COLO668 (cell line): Measurements from ENCODE around the gene TRIM27.
"Not testable (repeated sequence)": the region's sequence is repeated elsewhere in the genome, so short reads cannot be mapped to it uniquely, and the experiment has no call there.

Source experiments
- DNase-seq: peaks from one replicate; lab custom pipeline; 2025; ENCODE audit not compliant: unreplicated experiment; lab: John Stamatoyannopoulos, UW

Gene TRIM27

DNA sequence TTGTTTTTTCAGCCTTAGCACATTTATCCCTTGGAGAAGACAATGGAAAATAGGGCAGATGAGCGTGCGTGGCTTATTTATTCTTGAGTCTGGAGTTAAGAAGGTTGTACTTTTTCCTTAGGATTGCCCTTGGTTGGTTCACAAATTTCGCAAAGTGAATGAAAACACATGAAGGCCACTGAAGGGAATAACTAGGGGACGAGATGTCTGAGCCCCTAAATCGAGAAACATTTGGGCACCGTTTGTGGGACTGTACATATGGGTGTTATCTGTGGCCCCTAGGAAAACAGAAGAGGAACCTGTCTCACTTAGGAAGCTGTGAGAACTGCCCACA lies 19.4 kb upstream of the TRIM27 start:
- DNase-seq = no peak

- DNase-seq = no peak
These were observed 18.1 kb upstream of the TRIM27 start for GRCh38 chr6:28941684-28942448.

DNA sequence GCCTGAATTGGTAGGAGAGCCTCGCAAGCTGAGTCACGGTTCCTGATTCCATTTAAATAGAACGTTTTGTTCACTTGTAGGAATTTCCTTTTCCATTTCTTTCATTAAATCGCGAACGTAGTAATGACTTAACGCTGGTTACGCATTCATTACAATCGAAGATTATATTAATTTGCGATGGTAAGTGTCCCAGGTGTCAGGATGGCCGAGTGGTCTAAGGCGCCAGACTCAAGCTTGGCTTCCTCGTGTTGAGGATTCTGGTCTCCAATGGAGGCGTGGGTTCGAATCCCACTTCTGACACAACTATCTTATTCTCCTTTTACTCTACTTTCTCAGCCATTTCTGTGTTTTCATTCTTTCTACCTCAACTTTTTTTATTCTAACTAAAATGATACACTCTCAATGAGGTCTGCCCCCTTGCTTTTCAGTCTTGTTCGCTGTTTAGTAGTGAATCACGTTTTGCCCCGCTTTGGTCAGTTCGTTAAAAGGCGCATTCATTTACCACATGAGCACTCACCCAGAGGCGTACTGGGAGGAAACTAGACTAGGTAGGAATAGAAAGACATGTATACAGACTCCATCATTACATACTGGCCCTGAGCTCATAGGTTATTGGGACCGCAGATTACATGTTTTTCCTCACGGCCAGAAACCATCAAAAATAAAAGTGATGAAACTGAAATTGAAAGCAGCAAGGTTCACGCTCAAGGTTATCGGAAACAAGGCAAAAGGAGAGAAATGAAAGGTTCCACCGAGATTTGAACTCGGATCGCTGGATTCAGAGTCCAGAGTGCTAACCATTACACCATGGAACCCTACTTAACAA lies 17.3 kb upstream of the TRIM27 start:
- DNase-seq = peak; percentile 58

DNA sequence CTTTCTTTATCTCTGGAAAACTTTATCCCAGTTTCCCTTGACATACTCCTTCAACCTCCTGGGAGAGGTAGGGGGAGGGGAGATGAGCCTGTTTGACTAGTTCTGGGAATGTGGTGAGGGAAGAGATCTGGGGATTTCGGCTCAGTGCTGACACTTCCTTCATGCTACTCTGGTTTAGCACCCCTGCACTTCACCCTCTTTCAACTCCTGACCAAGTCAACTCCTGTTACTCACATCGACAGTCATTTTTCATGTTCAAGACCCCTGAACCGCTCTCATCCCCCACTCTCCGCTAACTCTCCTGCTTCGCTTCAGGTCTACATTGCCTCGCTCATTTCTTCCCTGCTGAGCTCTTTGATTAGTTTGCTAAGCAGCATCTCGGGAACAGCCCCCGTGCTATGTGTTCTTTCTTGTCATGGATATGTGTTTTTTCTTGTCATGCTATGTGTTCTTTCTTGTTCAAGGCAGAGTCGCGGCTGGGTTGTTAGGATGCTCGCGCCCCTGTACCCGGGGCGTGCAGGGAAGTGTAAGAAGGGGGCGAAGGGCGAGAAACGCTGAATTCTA lies 16.6 kb upstream of the TRIM27 start:
- peak; percentile 37 for DNase-seq

DNA sequence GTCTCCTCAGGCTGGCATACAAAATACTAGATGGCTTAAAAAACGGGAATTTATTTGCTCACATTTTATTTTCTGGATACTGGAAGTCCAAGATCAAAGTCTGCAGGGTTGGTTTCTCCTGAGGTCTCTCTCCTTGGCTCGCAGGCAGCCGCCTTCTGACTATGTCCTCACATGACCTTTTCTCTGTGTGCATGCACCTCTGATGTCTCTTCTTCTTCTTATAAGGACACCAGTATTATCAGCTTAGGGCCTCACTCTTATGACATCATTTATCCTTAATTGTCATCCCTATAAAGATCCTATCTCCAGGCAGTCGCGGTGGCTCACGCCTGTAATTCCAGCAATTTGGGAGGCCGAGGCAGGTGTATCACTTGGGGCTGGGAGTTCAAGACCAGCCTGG lies 9.3 kb upstream of the TRIM27 start:
- no peak for DNase-seq

GRCh38 chr6:28929887-28930620 lies 6.3 kb upstream of the TRIM27 start:
- DNase-seq = no peak

GRCh38 chr6:28929339-28929738 lies 5.6 kb upstream of the TRIM27 start:
- not testable (repeated sequence) for DNase-seq

DNA sequence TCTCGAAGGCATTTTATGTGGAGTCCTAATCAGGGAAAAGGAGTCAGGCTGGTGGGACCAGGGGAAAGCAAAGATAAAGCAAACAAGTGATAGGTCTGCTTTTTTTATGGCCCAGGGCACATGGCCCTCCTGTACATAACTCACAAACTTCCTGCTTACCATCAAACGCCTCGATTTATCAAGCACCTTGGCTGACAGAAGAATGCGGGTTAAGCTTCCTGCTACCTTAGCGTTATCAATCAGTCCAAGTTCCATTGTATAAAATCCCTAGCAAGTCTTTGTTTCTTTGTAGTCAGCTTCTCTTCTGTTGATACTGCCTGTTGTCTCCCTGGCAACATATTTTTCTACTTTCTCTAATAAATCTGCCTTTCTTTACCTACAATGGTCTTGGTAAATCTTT lies 4.1 kb upstream of the TRIM27 start:
- DNase-seq = no peak

- no peak for DNase-seq
These were observed 916 bp downstream of the TRIM27 start for GRCh38 chr6:28922821-28923317.

DNA sequence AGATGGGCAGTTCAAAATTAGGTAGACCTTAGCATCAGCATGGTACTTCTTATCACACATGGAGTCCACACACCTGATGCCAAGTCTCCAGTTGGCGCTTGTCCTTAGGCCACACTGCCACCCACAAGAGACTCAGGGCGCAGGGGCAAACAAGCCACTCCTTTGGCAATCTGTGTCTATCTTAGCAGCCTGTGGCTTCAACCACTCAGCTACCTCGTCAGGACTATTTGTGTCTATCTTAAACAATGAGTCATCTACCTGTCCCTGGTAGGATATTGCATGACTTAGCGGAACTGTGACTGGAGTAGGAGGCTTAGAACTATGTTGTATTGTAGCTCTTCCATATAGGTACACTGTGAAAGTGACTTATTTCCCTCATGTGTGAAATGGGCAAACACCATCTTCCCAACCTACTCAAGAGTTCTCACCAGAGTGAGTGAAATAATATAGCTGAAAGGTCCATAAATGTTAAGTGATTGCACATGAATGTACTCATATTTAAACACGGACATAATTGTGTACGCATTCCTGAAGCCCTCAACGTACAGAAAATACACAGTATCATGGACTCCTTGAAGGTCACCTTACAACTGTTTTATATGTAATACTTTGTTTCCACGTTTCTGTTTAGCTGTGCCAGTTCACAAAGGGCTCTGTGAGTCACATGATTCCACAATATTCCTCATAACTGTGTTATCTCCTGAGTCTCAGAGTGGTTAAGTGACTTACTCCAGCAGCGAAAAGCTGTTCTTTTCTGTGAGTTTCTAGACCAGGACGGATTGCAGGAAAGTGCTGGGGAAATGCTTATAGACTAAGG lies 1.6 kb downstream of the TRIM27 start:
- DNase-seq = peak; percentile 15

DNA sequence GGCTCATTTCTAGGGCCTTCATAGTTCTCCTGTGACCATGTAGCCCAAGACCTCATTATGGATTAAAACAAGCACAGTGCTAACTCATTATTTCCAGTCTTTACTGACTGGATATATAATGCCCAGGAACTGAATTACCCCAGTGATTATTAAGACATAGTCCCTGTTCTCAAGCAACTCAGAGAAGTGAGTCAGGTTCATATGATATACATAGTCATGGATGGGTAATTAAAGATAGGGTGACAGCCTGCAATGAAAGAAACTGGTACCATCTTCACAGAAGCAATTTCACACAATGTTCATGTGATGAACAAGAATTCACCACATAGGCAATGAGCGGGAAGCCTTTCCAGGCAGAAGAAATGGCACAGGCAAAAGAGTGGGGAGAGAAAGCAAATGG lies 3.5 kb downstream of the TRIM27 start:
- DNase-seq = no peak

GRCh38 chr6:28914941-28915340 lies 8.8 kb downstream of the TRIM27 start:
- DNase-seq = no peak

- no peak for DNase-seq
These were observed 12.7 kb downstream of the TRIM27 start for GRCh38 chr6:28910901-28911690.

GRCh38 chr6:28907394-28907793 lies 16.4 kb downstream of the TRIM27 start:
- DNase-seq = no peak

GRCh38 chr6:28906669-28907068 lies 17.1 kb downstream of the TRIM27 start:
- no peak for DNase-seq

DNA sequence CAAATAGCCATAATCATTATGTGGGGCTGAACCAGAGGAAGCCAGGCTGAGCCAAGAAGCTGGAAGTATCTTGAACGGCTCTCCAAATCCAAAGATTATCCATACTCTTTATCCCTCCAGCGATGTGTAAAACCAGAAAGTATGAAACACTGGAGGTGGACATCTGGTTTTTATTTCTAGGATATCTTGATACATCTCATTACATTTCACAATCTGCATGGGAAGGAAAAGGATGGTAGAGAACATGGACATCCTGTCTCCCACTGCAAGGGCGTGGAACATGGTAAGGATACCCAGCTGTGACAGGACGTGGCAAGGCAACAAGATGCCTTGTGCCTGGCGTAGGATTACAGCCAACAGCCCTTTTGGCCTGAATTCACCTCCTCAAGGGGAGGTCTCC lies 20.1 kb downstream of the TRIM27 start:
- DNase-seq = no peak

DNA sequence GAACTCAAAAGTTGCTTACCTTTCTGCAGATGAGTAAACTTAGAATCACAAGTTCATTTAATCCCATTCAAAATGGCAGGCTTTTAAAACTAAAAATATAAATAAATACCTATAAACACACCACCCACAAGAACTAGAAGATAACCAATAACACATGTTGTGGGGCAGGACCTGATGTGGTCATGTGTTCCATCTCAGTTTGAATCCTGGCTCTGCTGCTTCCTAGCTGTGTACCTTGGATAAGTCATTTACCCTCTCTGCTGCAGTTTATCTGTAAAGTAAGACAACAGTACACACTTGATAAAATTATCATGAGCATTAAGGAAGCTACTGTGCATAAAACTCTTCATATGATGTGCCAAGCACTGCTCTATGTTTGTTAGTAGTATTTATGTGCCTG lies 22.0 kb downstream of the TRIM27 start:
- no peak for DNase-seq

DNA sequence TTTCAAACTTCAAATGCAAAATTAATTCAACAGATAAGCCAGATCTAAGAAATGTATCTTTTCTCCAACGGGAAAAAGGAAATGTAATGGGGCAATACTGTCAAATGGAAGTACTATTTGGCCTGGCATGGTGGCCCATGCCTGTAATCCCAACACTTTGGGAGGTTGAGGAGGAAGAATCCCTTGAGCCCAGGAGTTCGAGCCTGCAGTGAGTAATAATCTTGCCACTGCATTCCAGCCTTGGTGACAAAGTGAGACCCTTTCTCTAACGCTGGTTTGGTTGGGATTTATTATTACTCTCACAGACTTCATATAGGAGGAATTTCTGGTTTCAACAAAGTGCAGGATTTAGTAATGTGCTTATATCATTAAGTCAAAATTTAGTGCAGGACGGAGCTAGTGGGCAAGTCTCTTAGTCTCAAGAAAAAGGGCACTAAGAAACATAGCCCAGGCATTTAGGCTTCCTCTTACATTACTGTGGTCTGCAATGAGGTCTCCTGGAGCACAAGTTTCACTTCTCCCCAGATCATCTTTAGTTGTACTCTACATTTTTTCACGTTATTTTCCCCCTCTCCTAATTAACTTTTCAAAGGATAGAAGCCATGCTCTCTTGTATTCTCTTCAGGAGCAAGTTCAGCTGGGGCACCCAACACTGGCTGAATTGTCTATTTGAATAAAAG lies 23.1 kb downstream of the TRIM27 start:
- no peak for DNase-seq

DNA sequence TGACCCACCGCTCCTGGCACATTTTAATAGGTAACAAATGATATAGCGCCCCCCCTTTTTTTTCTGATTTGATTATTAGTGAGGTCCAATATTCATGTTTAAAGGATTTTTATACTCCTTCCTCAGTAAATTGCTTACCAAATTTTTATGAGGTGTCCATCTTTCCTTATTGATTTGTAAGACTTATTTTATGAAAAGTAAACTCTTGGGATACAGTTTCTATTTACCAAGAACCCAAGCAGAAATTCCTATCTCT lies 25.1 kb downstream of the TRIM27 start:
- no peak for DNase-seq

DNA sequence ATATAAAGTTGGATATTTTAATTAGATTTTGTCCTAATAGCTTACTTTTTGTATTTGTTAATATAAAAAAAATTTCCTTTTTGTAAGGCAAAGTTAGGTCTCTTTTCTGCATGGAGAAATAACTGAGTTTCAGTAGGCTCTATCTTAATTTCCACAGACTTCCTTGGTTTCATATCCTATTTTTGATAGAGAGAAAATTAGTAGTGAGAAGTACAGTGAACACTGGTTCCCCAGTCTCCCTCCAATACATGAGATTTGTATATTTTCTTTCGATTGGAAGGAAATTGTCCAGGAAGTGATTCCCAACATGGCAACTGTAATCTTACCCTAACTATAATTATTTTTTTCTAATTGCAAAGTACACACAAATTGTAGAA lies 26.4 kb downstream of the TRIM27 start:
- no peak for DNase-seq
